Ovary (tissue), 9 donors: ENCODE results near the gene ARHGAP10. TPM values are rescaled to one million over a fixed set of nuclear protein-coding genes. Genes with fewer than 3 reads are reported as not detected.
"Not testable (repeated sequence)": the region's sequence is repeated elsewhere in the genome, so short reads cannot be mapped to it uniquely, and the experiment has no call there.

Source experiments
- DNase-seq, 5 donors: peaks; one replicate each; pipeline ENCODE4 v3.0.0-alpha.2; 2019 to 2020
- H3K27ac ChIP-seq, 2 donors: fragments of 200-600 bp; one replicate each; pipeline versions ENCODE4 v1.5.1 to v1.8.0; 2019 to 2022
- H3K27me3 ChIP-seq: fragments of 200-600 bp; one replicate; pipeline ENCODE4 v1.8.0; 2022
- H3K36me3 ChIP-seq: fragments of 200-600 bp; sonication (generic); one replicate; pipeline ENCODE4 v1.5.1; 2019
- H3K4me1 ChIP-seq: one replicate; pipeline ENCODE4 v1.8.1; 2013; ENCODE audit warnings: mild to moderate bottlenecking, moderate library complexity; ENCODE audit not compliant: insufficient read depth
- H3K4me3 ChIP-seq: fragments of 200-600 bp; sonication (generic); one replicate; pipeline ENCODE4 v1.5.1; 2017
- H3K9me3 ChIP-seq, 2 donors: fragments of 200-600 bp in 1 of 2; sonication (generic) in 1 of 2; one replicate each; pipeline versions ENCODE4 v1.5.1 to v1.8.1; 2013 to 2019; ENCODE audit warnings: mild to moderate bottlenecking in 1 of 2, moderate library complexity in 1 of 2
- EP300 ChIP-seq: sonication (generic); formaldehyde crosslinking; IDR thresholded peaks from one replicate; pipeline ENCODE4 v1.6.1; 2017; ENCODE audit warnings: antibody characterized with exemption
- POLR2A ChIP-seq: fragments of 450-650 bp; IDR thresholded peaks from one replicate; pipeline ENCODE4 v1.6.1; 2017; ENCODE audit warnings: antibody characterized with exemption, mild to moderate bottlenecking, moderate library complexity
- WGBS, 3 donors: extraction: QIAGEN DNeasy Blood & Tissue Kit in 1 of 3; methylation state at CpG; one replicate each; pipeline versions ENCODE4 v1.1.5 to v1.1.7; 2013 to 2017; 5-methylcytosine and 5-hydroxymethylcytosine counted together
- intact Hi-C, 4 donors: fragments of 100-400 bp; cut with DNase I; formaldehyde crosslinking; loops; one replicate each; pipeline versions ENCODE4 v1.11.0 to v1.15.1; 2022 to 2023
- polyA plus RNA-seq, 2 donors: library from polyadenylated mRNA; stranded (reverse); fragments of 200-250 nt in 1 of 2; fragments of 350-450 nt in 1 of 2; fragmentation: Illumina TruSeq in 1 of 2; extraction: RNeasy Lipid Tissue Mini Kit (QIAGEN cat#74804) in 1 of 2; gene quantifications; one replicate each; pipeline ENCODE4 v1.2.3, GENCODE V29; 2013 to 2014
- total RNA-seq, 7 donors: library from RNA; depleted of rRNA in 2 of 7; stranded (reverse); fragments of >200 nt in 2 of 7; fragmentation: NEBNext Ultra II Directional in 3 of 7; extraction: Animal tissue kit (Norgen Biotek cat#: 25700) in 3 of 7; gene quantifications; one replicate each; pipeline versions ENCODE4 v1.1.0 to v1.2.4, GENCODE V29; 2016 to 2023
- TF ChIP-seq, protein P1 (sequence below), 3 donors: fragments of 450-650 bp in 2 of 3; fragments of 200-600 bp in 1 of 3; IDR thresholded peaks; one replicate each; pipeline versions ENCODE4 v1.5.1 to v1.8.0; 2016 to 2022; ENCODE audit warnings: antibody characterized with exemption in 3 of 3, mild to moderate bottlenecking in 1 of 3
- donor health status: DM: no; HTN: no; CAD: no; lungs with moderate emphysema.
- donor health status: DM: no; HTN: no; CAD: no.
- donor health status: Bipolar disorder and iron deficiency.
- donor health status: DM: yes; HTN: yes; CAD: no.
- donor health status: DM: no; HTN: no; CAD: no.
- donor health status: DM: yes; HTN: yes; CAD: no.

ARHGAP10 gene
- total and polyA plus RNA-seq, 9 donors, result 37.1 to 76.7 (median 63.8) TPM

DNA sequence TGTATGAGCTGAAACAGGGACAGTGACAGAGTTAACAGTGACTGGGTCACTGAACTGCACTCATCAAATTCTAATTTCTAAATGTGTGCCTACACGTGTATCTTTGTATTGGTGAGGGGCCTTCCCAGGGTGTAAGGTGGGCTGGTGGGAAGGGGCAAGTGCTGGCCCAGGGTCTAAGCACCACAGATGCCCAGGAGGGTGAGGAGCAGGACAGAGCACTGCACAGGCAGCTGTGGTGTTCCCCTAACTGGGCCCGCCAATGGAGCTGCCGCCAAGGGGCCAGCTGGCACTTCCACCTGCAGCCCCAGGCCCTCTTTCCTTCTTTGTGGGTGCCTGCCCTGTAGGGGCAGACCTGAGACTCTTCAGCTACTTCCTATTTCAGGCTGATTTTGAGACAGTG, 349.9 kb downstream of the ARHGAP10 start:
- Histone ChIP-seq H3K4me3 (no peak overlapping the region), H3K4me1 (no peaks in the 10 kb centered on the region), H3K27ac (no peak overlapping the region), H3K36me3 (no peaks in the 10 kb centered on the region), H3K9me3 (no peaks in the 10 kb centered on the region), H3K27me3 (no peaks in the 10 kb centered on the region)
- intact Hi-C loops, result no loop called here
- 95 to 98% (median 96%) methylated on average over 3 of the region's 3 CpGs for WGBS, 3 donors
- DNase-seq, result no peak
- TF ChIP-seq EP300 (no peak), POLR2A (no peak)

DNA sequence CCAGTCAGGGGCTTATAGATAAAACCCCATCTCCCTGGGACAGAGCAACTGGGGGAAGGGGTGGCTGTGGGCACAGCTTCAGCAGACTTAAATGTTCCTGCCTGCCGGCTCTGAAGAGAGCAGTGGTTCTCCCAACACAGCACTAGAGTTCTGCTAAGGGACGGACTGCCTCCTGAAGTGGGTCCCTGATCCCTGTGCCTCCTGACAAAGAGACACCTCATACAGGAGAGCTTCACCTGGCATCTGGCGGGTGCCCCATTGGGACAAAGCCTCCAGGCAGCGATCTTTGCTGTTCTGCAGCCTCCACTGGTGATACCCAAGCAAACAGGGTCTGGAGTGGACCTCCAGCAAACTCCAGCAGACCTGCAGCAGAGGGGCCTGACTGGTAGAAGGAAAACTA, 351.2 kb downstream of the ARHGAP10 start:
- intact Hi-C loops, result not testable (repeated sequence)

DNA sequence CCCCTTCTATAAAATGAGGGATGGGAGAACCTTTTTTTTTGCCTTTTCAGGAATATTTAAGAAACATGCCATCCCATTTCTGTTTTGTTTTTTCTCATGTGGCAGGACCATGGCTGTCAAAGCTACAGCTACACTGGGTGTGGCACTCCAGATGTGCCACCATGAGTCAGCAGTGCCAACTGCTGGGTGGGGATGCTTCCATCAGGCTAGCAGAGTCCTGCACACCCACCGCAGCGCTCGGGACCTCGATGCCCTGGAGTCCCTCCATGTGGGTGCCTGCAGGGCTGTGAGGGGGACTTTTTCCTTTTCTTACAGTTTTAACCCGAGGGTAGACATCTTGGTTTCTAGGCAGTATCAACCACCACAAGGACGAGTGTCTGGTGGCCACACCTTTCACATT, 357.7 kb downstream of the ARHGAP10 start:
- no peaks in the 10 kb centered on the region for H3K36me3 ChIP-seq
- no peak overlapping the region for H3K27ac ChIP-seq
- no peaks in the 10 kb centered on the region for H3K27me3 ChIP-seq
- H3K9me3 ChIP-seq, result no peaks in the 10 kb centered on the region
- TF ChIP-seq, protein P1, sequence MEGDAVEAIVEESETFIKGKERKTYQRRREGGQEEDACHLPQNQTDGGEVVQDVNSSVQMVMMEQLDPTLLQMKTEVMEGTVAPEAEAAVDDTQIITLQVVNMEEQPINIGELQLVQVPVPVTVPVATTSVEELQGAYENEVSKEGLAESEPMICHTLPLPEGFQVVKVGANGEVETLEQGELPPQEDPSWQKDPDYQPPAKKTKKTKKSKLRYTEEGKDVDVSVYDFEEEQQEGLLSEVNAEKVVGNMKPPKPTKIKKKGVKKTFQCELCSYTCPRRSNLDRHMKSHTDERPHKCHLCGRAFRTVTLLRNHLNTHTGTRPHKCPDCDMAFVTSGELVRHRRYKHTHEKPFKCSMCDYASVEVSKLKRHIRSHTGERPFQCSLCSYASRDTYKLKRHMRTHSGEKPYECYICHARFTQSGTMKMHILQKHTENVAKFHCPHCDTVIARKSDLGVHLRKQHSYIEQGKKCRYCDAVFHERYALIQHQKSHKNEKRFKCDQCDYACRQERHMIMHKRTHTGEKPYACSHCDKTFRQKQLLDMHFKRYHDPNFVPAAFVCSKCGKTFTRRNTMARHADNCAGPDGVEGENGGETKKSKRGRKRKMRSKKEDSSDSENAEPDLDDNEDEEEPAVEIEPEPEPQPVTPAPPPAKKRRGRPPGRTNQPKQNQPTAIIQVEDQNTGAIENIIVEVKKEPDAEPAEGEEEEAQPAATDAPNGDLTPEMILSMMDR (IDR thresholded peaks at IDR 0.05), result no peak
- no peak for TF ChIP-seq EP300
- TF ChIP-seq POLR2A, result no peak
- intact Hi-C loops, result no loop called here
- no peak for DNase-seq
- H3K4me3 ChIP-seq, result no peak overlapping the region
- WGBS, 3 donors, result 88 to 92% (median 89%) methylated on average over 6 of the region's 6 CpGs
- H3K4me1 ChIP-seq, result no peaks in the 10 kb centered on the region

More for the DNA sequence above, 351.2 kb downstream of the ARHGAP10 start:
- H3K27ac ChIP-seq, DNase-seq, H3K4me3 ChIP-seq, H3K9me3 ChIP-seq, H3K4me1 ChIP-seq, H3K36me3 ChIP-seq, H3K27me3 ChIP-seq: not testable (repeated sequence)
- 89 to 99% (median 98%) methylated on average over 4 of the region's 4 CpGs for WGBS, 3 donors

DNA sequence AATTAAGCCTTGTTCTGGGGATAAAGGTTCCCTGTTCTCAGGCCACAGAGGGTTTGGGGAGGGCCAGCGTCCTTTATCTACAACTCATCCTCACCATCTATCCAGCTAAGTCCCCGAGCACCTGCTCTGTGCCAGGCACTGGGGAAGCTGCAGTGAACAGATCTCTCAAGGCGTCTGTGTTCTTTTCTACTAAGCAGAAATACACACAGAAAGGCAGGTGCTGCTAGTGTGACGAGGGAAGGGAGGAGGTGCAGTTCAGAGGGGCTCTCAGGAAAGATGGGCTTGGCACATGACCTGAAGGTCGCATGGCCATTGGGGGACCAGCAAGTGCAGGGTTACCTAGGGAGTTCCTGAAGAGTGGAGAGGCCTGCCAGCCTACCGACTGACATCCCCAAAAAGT, 358.1 kb downstream of the ARHGAP10 start:
- H3K9me3 ChIP-seq, result no peaks in the 10 kb centered on the region
- 86 to 93% (median 90%) methylated on average over 6 of the region's 6 CpGs for WGBS, 3 donors
- no peaks in the 10 kb centered on the region for H3K27me3 ChIP-seq
- H3K36me3 ChIP-seq, result no peaks in the 10 kb centered on the region
- no peak for DNase-seq
- no peak overlapping the region for H3K27ac ChIP-seq
- no peak overlapping the region for H3K4me3 ChIP-seq
- TF ChIP-seq, protein P1 (IDR thresholded peaks at IDR 0.05), result no peak
- no peak for TF ChIP-seq EP300
- TF ChIP-seq POLR2A, result no peak
- no peaks in the 10 kb centered on the region for H3K4me1 ChIP-seq
- intact Hi-C loops, result no loop called here

DNA sequence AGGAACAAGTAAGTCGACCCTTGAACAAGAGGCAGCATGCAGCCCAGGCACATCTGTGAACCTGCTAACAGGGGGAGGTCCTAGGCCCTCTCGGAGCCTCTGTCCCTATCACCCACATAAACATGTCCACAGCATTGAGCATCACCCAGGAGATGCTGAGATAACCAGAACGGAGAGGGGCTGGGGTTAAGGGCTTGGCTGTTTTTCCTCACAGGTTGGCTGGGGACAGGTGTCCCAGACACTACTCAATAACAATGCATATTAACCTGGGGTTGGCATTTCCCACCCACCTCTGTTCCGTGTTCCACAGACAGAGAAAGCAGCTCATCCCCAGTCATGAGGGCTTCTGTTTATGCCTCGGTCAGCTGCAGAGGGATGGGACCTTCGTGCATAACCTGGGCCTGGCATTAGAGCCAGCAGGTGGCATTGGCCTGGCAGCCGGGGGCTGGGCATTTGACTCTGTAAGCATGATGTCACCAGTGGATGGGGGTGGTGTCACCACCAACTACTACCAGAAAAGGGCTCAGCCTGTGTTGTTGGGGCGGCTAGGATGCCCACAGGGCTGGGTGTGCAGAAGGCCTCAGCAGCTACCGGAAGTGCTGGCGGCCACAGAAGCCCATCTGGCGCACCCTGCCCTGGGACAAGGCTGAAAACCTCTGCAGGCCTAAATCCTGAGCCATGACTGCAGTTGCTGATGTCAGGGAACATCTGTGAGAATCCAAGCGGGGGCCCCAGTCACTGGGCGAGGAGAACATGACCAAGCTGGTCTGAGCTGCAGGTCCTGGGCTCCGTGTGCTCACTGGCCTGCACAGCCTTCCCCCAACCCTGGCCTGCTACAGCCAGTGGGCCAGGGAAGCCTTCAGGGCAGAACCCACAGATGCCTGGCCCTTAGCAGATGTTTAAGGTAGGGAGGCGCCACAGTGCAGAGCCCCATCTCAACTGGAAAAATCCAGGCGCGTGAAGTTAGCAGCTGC, 358.9 kb downstream of the ARHGAP10 start:
- no peaks in the 10 kb centered on the region for H3K27me3 ChIP-seq
- intact Hi-C loops, result no loop called here
- H3K9me3 ChIP-seq, result no peaks in the 10 kb centered on the region
- no peak overlapping the region for H3K4me3 ChIP-seq
- H3K4me1 ChIP-seq, result peaks cover 3% of the 10 kb centered on the region
- TF ChIP-seq EP300, result no peak
- DNase-seq, result no peak
- 88 to 92% (median 92%) methylated on average over 17 of the region's 17 CpGs for WGBS, 3 donors
- H3K27ac ChIP-seq, result no peak overlapping the region
- H3K36me3 ChIP-seq, result no peaks in the 10 kb centered on the region

DNA sequence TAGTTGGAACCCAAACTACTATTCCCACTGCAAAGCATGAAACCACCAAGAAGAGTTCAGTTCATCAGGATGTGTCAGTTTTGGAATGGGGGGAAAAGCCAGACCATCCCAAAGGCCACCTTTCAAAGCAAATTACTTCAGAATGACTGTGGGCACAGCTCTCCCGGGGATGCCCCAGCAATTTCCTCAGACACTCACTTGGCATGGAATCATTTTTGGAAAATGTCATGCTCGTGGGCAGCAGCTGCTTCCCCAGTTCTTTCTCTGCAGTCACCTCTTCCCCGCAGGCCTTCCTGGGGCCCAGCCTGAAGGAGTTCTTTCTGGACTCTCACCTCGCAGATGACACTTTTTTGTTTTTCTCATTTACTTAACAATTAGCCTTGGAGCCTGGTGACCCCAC, 360.0 kb downstream of the ARHGAP10 start:
- TF ChIP-seq POLR2A, result no peak
- TF ChIP-seq, protein P1 (IDR thresholded peaks at IDR 0.05), result no peak
- no peak for TF ChIP-seq EP300
- H3K27me3 ChIP-seq, result no peaks in the 10 kb centered on the region
- no peak for DNase-seq
- no peak overlapping the region for H3K4me3 ChIP-seq
- H3K4me1 ChIP-seq, result peaks cover 3% of the 10 kb centered on the region
- no peaks in the 10 kb centered on the region for H3K9me3 ChIP-seq
- WGBS, 3 donors, result 82 to 87% (median 83%) methylated on average over 4 of the region's 4 CpGs
- intact Hi-C loops, result no loop called here
- H3K27ac ChIP-seq, result no peak overlapping the region
- no peaks in the 10 kb centered on the region for H3K36me3 ChIP-seq
